KMS-11 (cell line): ENCODE results near the gene PPP1R12A.

ENCODE experiments used
- H2AFZ ChIP-seq: fragments of 200-600 bp; sonication (generic); 2 replicates; pipeline ENCODE4 v1.6.1; 2016; ENCODE audit warnings: antibody characterized with exemption, mixed run types, low read depth
- H3K27ac ChIP-seq: fragments of 200-600 bp; sonication (generic); 2 replicates; pipeline ENCODE4 v1.6.1; 2016; ENCODE audit warnings: mild to moderate bottlenecking, mixed run types
- H3K27me3 ChIP-seq: fragments of 200-600 bp; sonication (generic); 2 replicates; pipeline ENCODE4 v1.6.1; 2017; ENCODE audit warnings: mild to moderate bottlenecking, low read depth, mixed run types, moderate library complexity; ENCODE audit not compliant: insufficient read depth
- H3K36me3 ChIP-seq: fragments of 200-600 bp; sonication (generic); 2 replicates; pipeline ENCODE4 v1.6.1; 2017; ENCODE audit warnings: mild to moderate bottlenecking, mixed run types; ENCODE audit not compliant: insufficient read depth
- H3K4me1 ChIP-seq: fragments of 200-600 bp; sonication (generic); 2 replicates; pipeline ENCODE4 v1.6.1; 2016; ENCODE audit warnings: mild to moderate bottlenecking, low read depth, mixed run types; ENCODE audit not compliant: poor library complexity, severe bottlenecking
- H3K4me2 ChIP-seq: fragments of 200-600 bp; sonication (generic); 2 replicates; pipeline ENCODE4 v1.7.0; 2016; ENCODE audit warnings: mild to moderate bottlenecking, mixed run types
- H3K4me3 ChIP-seq: fragments of 200-600 bp; sonication (generic); IDR thresholded peaks from 2 replicates; pipeline ENCODE4 v1.6.1; 2017; ENCODE audit warnings: low read depth, low read length, mixed read lengths; ENCODE audit not compliant: insufficient read depth
- H3K79me2 ChIP-seq: fragments of 200-600 bp; sonication (generic); 2 replicates; pipeline ENCODE4 v1.6.1; 2016; ENCODE audit warnings: low read depth, mixed run types; ENCODE audit not compliant: insufficient read depth
- H3K9ac ChIP-seq: fragments of 200-600 bp; sonication (generic); 2 replicates; pipeline ENCODE4 v1.6.1; 2016; ENCODE audit warnings: mild to moderate bottlenecking, mixed run types
- H4K20me1 ChIP-seq: fragments of 200-600 bp; sonication (generic); 2 replicates; pipeline ENCODE4 v1.6.1; 2016; ENCODE audit warnings: mild to moderate bottlenecking, mixed run types; ENCODE audit not compliant: insufficient read depth
- TF ChIP-seq, protein P1 (sequence below): fragments of 200-600 bp; sonication (generic); conservative IDR thresholded peaks from 2 replicates; pipeline ENCODE4 v1.6.1; 2017; ENCODE audit warnings: low read depth, mild to moderate bottlenecking, antibody characterized with exemption, low read length, moderate library complexity, mixed read lengths

The PPP1R12A gene

DNA sequence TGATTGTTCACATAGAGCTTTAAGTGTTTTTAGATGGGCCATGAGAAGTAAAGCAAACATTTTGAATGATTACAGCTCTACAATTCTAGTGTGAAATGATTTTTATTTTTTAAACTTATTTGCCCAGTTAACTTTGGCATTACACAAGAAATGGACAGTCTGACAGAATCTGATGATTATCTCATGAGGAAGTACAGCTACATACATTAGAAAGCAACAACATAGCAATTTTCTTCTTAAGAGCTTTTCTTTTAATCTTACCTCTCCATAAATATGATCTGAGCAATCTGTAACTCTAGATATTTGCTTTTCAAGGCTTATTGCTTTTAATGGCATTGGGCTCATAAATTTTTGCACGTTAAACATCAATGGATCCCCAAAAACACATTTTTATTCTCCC, 26.5 kb upstream of the PPP1R12A start:
- peaks cover 11% of the 10 kb centered on the region for H3K4me1 ChIP-seq
- H3K27me3 ChIP-seq, result no peaks in the 10 kb centered on the region
- H3K9ac ChIP-seq, result no peak overlapping the region
- H2AFZ ChIP-seq, result no peak overlapping the region
- no peak overlapping the region for H3K4me3 ChIP-seq
- no peak overlapping the region for H3K27ac ChIP-seq
- H3K79me2 ChIP-seq, result no peaks in the 10 kb centered on the region
- no peaks in the 10 kb centered on the region for H3K36me3 ChIP-seq
- TF ChIP-seq, protein P1, sequence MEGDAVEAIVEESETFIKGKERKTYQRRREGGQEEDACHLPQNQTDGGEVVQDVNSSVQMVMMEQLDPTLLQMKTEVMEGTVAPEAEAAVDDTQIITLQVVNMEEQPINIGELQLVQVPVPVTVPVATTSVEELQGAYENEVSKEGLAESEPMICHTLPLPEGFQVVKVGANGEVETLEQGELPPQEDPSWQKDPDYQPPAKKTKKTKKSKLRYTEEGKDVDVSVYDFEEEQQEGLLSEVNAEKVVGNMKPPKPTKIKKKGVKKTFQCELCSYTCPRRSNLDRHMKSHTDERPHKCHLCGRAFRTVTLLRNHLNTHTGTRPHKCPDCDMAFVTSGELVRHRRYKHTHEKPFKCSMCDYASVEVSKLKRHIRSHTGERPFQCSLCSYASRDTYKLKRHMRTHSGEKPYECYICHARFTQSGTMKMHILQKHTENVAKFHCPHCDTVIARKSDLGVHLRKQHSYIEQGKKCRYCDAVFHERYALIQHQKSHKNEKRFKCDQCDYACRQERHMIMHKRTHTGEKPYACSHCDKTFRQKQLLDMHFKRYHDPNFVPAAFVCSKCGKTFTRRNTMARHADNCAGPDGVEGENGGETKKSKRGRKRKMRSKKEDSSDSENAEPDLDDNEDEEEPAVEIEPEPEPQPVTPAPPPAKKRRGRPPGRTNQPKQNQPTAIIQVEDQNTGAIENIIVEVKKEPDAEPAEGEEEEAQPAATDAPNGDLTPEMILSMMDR, result no peak
- H3K4me2 ChIP-seq, result no peak overlapping the region
- no peaks in the 10 kb centered on the region for H4K20me1 ChIP-seq

DNA sequence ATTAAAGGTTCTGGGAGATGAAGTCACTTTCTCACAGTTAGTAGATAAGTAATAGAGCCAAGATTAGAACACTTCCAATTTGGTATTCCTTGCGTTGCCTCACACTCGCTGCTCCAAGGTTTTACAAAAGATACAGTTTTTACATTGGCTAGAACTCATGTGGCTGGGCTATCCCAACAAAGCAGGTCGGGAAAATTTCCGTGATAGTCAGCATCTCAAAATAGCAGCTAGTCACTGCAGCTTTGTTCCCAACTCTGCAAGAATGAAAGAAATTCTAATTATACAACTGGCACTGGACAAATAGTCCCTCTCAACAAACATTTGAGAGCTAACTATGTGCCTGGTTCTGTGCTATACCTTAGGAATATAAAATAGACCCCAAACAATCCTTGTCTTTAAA, 24.6 kb upstream of the PPP1R12A start:
- Histone ChIP-seq H3K27ac (no peak overlapping the region), H3K4me1 (peaks cover 6% of the 10 kb centered on the region), H3K9ac (no peak overlapping the region), H3K4me2 (no peak overlapping the region), H4K20me1 (no peaks in the 10 kb centered on the region), H3K27me3 (no peaks in the 10 kb centered on the region), H3K36me3 (no peaks in the 10 kb centered on the region), H3K4me3 (no peak overlapping the region), H3K79me2 (no peaks in the 10 kb centered on the region), H2AFZ (no peak overlapping the region)
- TF ChIP-seq, protein P1, result no peak

DNA sequence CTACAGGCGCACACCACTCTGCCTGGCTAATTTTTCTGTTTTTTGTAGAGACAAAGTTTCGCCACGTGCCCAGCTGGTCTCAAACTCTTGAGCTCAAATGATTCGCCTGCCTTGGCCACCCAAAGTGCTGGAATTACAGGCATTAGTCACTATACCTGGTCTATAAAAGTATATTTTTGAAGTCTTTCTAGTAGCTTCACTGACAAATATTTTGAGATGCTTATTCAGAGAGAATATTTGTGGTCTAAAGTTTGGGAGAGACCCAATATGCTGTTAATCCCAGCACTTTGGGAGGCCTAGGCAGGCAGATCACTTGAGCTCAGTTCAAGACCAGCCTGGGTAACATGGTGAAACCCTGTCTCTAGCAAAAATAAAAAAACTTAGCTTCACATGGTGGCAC, 22.0 kb upstream of the PPP1R12A start:
- H3K9ac ChIP-seq, result no peak overlapping the region
- no peak overlapping the region for H3K27ac ChIP-seq
- TF ChIP-seq, protein P1, result no peak

DNA sequence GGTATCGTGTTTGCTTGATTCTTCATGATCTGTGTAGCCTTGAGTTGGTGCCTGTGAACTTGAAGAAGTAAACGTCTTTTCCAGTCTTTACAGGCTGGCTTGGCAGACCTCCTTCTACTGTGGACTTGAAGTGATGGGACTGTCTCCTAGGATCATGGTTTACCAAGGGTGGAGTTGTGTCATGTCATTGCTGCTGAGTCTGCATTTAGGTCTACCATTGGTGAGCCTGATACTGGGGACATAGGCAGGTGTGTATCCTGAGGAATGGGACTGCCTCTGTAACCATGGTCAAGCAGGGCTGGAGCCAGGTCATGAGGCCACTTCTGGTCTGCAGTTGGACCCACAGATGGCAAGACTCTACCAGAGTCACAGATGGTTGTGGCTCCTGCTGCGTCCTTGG, 20.7 kb upstream of the PPP1R12A start:
- no peaks in the 10 kb centered on the region for H3K4me1 ChIP-seq
- no peaks in the 10 kb centered on the region for H3K79me2 ChIP-seq
- TF ChIP-seq, protein P1, result no peak
- no peaks in the 10 kb centered on the region for H3K36me3 ChIP-seq
- H3K27me3 ChIP-seq, result no peaks in the 10 kb centered on the region
- no peak overlapping the region for H2AFZ ChIP-seq
- no peak overlapping the region for H3K4me2 ChIP-seq
- H3K27ac ChIP-seq, result no peak overlapping the region
- H3K9ac ChIP-seq, result no peak overlapping the region
- no peak overlapping the region for H3K4me3 ChIP-seq
- no peaks in the 10 kb centered on the region for H4K20me1 ChIP-seq

More for the DNA sequence above, 22.0 kb upstream of the PPP1R12A start:
- H3K79me2 ChIP-seq, result no peaks in the 10 kb centered on the region
- no peaks in the 10 kb centered on the region for H4K20me1 ChIP-seq
- H2AFZ ChIP-seq, result no peak overlapping the region
- H3K4me2 ChIP-seq, result no peak overlapping the region
- H3K27me3 ChIP-seq, result no peaks in the 10 kb centered on the region
- no peaks in the 10 kb centered on the region for H3K4me1 ChIP-seq
- no peaks in the 10 kb centered on the region for H3K36me3 ChIP-seq
- H3K4me3 ChIP-seq, result no peak overlapping the region
